GM18951 (cell line): ENCODE results near the gene SMIM29.
A peak's percentile ranks its signal among the peaks of the same experiment; 100 is the strongest.

ENCODE experiments used
- POLR2A ChIP-seq: IDR thresholded peaks from 4 replicates; pipeline ENCODE4 v1.6.1; 2011; ENCODE audit warnings: mild to moderate bottlenecking; ENCODE audit not compliant: insufficient read length, insufficient read depth; ENCODE audit errors: extremely low read depth
- in situ Hi-C: fragments of 300-500 bp; cut with MboI; formaldehyde crosslinking; loops from one replicate; pipeline ENCODE4 v1.12.0; 2022; ENCODE audit warnings: low sequenced_read_pairs, mixed read lengths, inconsistent platforms; ENCODE audit not compliant: unreplicated experiment

SMIM29 gene

GRCh38 chr6:34248727-34249468 is at the start of gene SMIM29:
Gene SMIM29, minus strand, starts transcription at chr6:34249006. Its CDS starts 1,215 bp downstream, at chr6:34247791.
- in situ Hi-C loops = loop anchor here (5.0 kb wide), 1 partner anchor 163 kb away; no protein-coding TSS in a partner anchor
- peak; percentile 78 for TF ChIP-seq POLR2A

- in situ Hi-C loops = no loop called here
- peak; percentile 27 for TF ChIP-seq POLR2A
Measured at GRCh38 chr6:34295721-34296120, 46.9 kb upstream of the SMIM29 start.

- TF ChIP-seq POLR2A = no peak
- in situ Hi-C loops = no loop called here
Measured at GRCh38 chr6:34292954-34293353, 44.1 kb upstream of the SMIM29 start.

GRCh38 chr6:34289137-34289536 is 40.3 kb upstream of the SMIM29 start:
- in situ Hi-C loops = no loop called here
- TF ChIP-seq POLR2A = no peak

GRCh38 chr6:34288581-34288980 is 39.8 kb upstream of the SMIM29 start:
- no peak for TF ChIP-seq POLR2A

GRCh38 chr6:34285448-34286164 is 36.8 kb upstream of the SMIM29 start:
- in situ Hi-C loops = no loop called here
- no peak for TF ChIP-seq POLR2A

More at GRCh38 chr6:34288581-34288980, 39.8 kb upstream of the SMIM29 start:
- in situ Hi-C loops = no loop called here

GRCh38 chr6:34284563-34285447 is 36.0 kb upstream of the SMIM29 start:
- TF ChIP-seq POLR2A = no peak
- in situ Hi-C loops = no loop called here

- in situ Hi-C loops = no loop called here
- TF ChIP-seq POLR2A = no peak
Measured at GRCh38 chr6:34281702-34282334, 33.0 kb upstream of the SMIM29 start.

- TF ChIP-seq POLR2A = no peak
- in situ Hi-C loops = no loop called here
Measured at GRCh38 chr6:34280216-34280615, 31.4 kb upstream of the SMIM29 start.

GRCh38 chr6:34278833-34279232 is 30.0 kb upstream of the SMIM29 start:
- in situ Hi-C loops = no loop called here
- no peak for TF ChIP-seq POLR2A

- no peak for TF ChIP-seq POLR2A
- in situ Hi-C loops = no loop called here
Measured at GRCh38 chr6:34277763-34278112, 28.9 kb upstream of the SMIM29 start.

GRCh38 chr6:34276881-34277762 is 28.3 kb upstream of the SMIM29 start:
- TF ChIP-seq POLR2A = no peak
- in situ Hi-C loops = no loop called here
